PC-3 (cell line): ENCODE data around the gene NTM.

Experiments
- EZH2 ChIP-seq: fragments of 300-600 bp; sonication (generic); IDR thresholded peaks from one replicate; pipeline ENCODE4 v1.6.1; 2017; ENCODE audit warnings: antibody characterized with exemption, mild to moderate bottlenecking, low read length; ENCODE audit not compliant: unreplicated experiment
- EZH2phosphoT487 ChIP-seq: fragments of 300-600 bp; sonication (generic); IDR thresholded peaks from 2 replicates; pipeline ENCODE4 v1.6.1; 2018; ENCODE audit warnings: mild to moderate bottlenecking, antibody characterized with exemption, low read length, borderline replicate concordance
- TF ChIP-seq, protein P1 (sequence below): fragments of 300-600 bp; sonication (generic); conservative IDR thresholded peaks from 2 replicates; pipeline ENCODE4 v1.5.1; 2017; ENCODE audit warnings: antibody characterized with exemption, low read depth, mild to moderate bottlenecking, low read length

GRCh38 chr11:131422029-131422428, 51.6 kb downstream of the NTM start:
- TF ChIP-seq, protein P1, sequence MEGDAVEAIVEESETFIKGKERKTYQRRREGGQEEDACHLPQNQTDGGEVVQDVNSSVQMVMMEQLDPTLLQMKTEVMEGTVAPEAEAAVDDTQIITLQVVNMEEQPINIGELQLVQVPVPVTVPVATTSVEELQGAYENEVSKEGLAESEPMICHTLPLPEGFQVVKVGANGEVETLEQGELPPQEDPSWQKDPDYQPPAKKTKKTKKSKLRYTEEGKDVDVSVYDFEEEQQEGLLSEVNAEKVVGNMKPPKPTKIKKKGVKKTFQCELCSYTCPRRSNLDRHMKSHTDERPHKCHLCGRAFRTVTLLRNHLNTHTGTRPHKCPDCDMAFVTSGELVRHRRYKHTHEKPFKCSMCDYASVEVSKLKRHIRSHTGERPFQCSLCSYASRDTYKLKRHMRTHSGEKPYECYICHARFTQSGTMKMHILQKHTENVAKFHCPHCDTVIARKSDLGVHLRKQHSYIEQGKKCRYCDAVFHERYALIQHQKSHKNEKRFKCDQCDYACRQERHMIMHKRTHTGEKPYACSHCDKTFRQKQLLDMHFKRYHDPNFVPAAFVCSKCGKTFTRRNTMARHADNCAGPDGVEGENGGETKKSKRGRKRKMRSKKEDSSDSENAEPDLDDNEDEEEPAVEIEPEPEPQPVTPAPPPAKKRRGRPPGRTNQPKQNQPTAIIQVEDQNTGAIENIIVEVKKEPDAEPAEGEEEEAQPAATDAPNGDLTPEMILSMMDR = no peak
- TF ChIP-seq EZH2 = no peak
- TF ChIP-seq EZH2phosphoT487 = no peak
